Measurements from ENCODE around the gene USP34.
"Not testable (repeated sequence)": the region's sequence is repeated elsewhere in the genome, so short reads cannot be mapped to it uniquely, and the experiment has no call there.

USP34 gene

GRCh38 chr2:61463769-61464475 is 7.0 kb downstream of the USP34 start:
- DNase-seq: no peak

- no peak for DNase-seq
Observed at GRCh38 chr2:61461404-61461803, 9.5 kb downstream of the USP34 start.

- DNase-seq: no peak
Observed at GRCh38 chr2:61460163-61460562, 10.7 kb downstream of the USP34 start.

GRCh38 chr2:61456746-61457420 is 14.0 kb downstream of the USP34 start:
- DNase-seq: no peak

- DNase-seq: no peak
Observed at GRCh38 chr2:61456070-61456745, 14.7 kb downstream of the USP34 start.

- DNase-seq: not testable (repeated sequence)
Observed at GRCh38 chr2:61454972-61455371, 15.9 kb downstream of the USP34 start.

GRCh38 chr2:61454383-61454782 is 16.5 kb downstream of the USP34 start:
- DNase-seq: no peak

- DNase-seq: no peak
Observed at GRCh38 chr2:61452392-61452791, 18.5 kb downstream of the USP34 start.

- DNase-seq: no peak
Observed at GRCh38 chr2:61451178-61451577, 19.7 kb downstream of the USP34 start.

GRCh38 chr2:61450144-61450543 is 20.7 kb downstream of the USP34 start:
- DNase-seq: no peak

- DNase-seq: no peak
Observed at GRCh38 chr2:61448229-61448628, 22.7 kb downstream of the USP34 start.

- not testable (repeated sequence) for DNase-seq
Observed at GRCh38 chr2:61446971-61447370, 23.9 kb downstream of the USP34 start.

GRCh38 chr2:61443342-61444041 is 27.4 kb downstream of the USP34 start:
- DNase-seq: no peak

- DNase-seq: peak in 1 of 2 experiments; percentile 28
Observed at GRCh38 chr2:61439241-61440002, 31.5 kb downstream of the USP34 start.

- no peak for DNase-seq
Observed at GRCh38 chr2:61438670-61439069, 32.2 kb downstream of the USP34 start.

- no peak for DNase-seq
Observed at GRCh38 chr2:61437170-61437569, 33.7 kb downstream of the USP34 start.

- DNase-seq: no peak
Observed at GRCh38 chr2:61436092-61436491, 34.8 kb downstream of the USP34 start.

GRCh38 chr2:61435291-61435690 is 35.6 kb downstream of the USP34 start:
- no peak for DNase-seq

- no peak for DNase-seq
Observed at GRCh38 chr2:61434314-61434713, 36.6 kb downstream of the USP34 start.

- DNase-seq: no peak
Observed at GRCh38 chr2:61433606-61434005, 37.3 kb downstream of the USP34 start.

- DNase-seq: no peak
Observed at GRCh38 chr2:61432990-61433389, 37.9 kb downstream of the USP34 start.

GRCh38 chr2:61431345-61431744 is 39.5 kb downstream of the USP34 start:
- DNase-seq: no peak
